ENCODE results near the gene SLC30A9. TPM values are rescaled to one million over a fixed set of nuclear protein-coding genes. Genes with fewer than 3 reads are reported as not detected.

Gene SLC30A9
- total and polyA plus RNA-seq, 2 donors (not counting 1 experiment from before 2014, with no cell fraction given) = 56.5 to 65.2 TPM

DNA sequence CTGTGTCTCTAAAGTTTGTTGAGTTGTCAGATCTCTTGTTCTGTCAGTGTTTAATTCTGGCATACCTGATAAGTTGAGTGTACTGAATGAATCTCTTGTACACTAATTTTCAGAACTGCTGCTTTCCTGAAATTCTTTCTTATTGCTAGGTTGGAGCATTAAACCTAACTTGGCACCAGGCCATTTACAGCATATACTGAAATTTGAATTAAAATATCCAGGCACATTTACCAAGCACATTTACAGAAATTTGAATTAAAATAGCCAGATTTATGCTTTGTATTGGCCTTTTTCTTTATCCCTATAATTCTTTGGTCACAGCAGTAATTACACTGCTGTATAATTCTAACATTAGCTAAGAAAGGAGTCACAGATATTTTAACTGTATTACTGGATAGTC lies 46.2 kb upstream of the SLC30A9 start:
- H3K27me3 ChIP-seq (ENCODE audit: control insufficient read depth, insufficient read depth, low read length) = no peaks in the 10 kb centered on the region
- no peaks in the 10 kb centered on the region for H4K20me1 ChIP-seq (ENCODE audit: control insufficient read depth, extremely low read depth, insufficient read depth, low read length)
- H2AFZ ChIP-seq (ENCODE audit: low read length) = no peak overlapping the region
- no peak overlapping the region for H3K27ac ChIP-seq (ENCODE audit: insufficient read depth, low read length)
- H3K4me2 ChIP-seq (ENCODE audit: extremely low read depth, insufficient read depth, low read length) = no peak overlapping the region
- H3K9ac ChIP-seq (ENCODE audit: insufficient read depth, low read length) = no peak overlapping the region
- DNase-seq (ENCODE audit: low read depth in 2 of 2) = no peak
- H3K9me3 ChIP-seq (ENCODE audit: control insufficient read depth, insufficient read depth, low read depth, low read length) = no peaks in the 10 kb centered on the region
- no peak overlapping the region for H3K4me3 ChIP-seq (replicated peaks in 1 of 4; ENCODE audit: control extremely low read depth in 1 of 4, insufficient read depth in 1 of 4, low read depth in 3 of 4, low read length in 4 of 4)
- no peaks in the 10 kb centered on the region for H3K79me2 ChIP-seq (ENCODE audit: control insufficient read depth, insufficient read depth, low read length)
- no peaks in the 10 kb centered on the region for H3K4me1 ChIP-seq (ENCODE audit: control insufficient read depth, extremely low read depth, insufficient read depth, low read length)
- H3K36me3 ChIP-seq (ENCODE audit: control insufficient read depth, insufficient read depth, low read length) = no peaks in the 10 kb centered on the region
- TF ChIP-seq, protein P1, sequence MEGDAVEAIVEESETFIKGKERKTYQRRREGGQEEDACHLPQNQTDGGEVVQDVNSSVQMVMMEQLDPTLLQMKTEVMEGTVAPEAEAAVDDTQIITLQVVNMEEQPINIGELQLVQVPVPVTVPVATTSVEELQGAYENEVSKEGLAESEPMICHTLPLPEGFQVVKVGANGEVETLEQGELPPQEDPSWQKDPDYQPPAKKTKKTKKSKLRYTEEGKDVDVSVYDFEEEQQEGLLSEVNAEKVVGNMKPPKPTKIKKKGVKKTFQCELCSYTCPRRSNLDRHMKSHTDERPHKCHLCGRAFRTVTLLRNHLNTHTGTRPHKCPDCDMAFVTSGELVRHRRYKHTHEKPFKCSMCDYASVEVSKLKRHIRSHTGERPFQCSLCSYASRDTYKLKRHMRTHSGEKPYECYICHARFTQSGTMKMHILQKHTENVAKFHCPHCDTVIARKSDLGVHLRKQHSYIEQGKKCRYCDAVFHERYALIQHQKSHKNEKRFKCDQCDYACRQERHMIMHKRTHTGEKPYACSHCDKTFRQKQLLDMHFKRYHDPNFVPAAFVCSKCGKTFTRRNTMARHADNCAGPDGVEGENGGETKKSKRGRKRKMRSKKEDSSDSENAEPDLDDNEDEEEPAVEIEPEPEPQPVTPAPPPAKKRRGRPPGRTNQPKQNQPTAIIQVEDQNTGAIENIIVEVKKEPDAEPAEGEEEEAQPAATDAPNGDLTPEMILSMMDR (conservative IDR thresholded peaks at IDR 0.05 in 1 of 2, IDR thresholded peaks at IDR 0.05 in 1 of 2; ENCODE audit: low read depth in 1 of 2, low read length in 2 of 2) = no peak
- no peak for TF ChIP-seq EZH2 (IDR thresholded peaks at IDR 0.05; ENCODE audit: low read length, missing control alignments)

DNA sequence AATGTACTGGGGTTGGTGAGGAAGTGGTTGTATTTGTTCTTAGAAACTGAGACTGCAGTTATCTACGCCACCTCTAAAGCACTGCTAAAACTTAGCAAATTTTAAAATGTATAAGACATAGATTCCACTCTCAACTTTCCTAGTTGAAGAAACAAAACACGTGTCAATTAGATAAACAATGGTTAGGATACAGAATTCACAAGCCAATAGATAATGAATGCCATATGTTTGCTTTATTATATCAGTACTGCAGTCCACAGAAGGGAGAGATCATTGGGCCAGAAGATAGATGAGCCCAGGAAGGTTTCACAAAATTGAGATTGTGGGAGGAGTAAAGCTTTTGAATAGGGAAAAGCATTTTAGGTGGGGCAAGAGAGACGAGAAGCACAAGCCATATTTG lies 40.8 kb upstream of the SLC30A9 start:
- Histone ChIP-seq H3K9ac (ENCODE audit: insufficient read depth, low read length) (no peak overlapping the region), H4K20me1 (ENCODE audit: control insufficient read depth, extremely low read depth, insufficient read depth, low read length) (no peaks in the 10 kb centered on the region), H3K27me3 (ENCODE audit: control insufficient read depth, insufficient read depth, low read length) (no peaks in the 10 kb centered on the region), H3K4me2 (ENCODE audit: extremely low read depth, insufficient read depth, low read length) (no peak overlapping the region), H3K79me2 (ENCODE audit: control insufficient read depth, insufficient read depth, low read length) (no peaks in the 10 kb centered on the region), H3K36me3 (ENCODE audit: control insufficient read depth, insufficient read depth, low read length) (peaks cover 5% of the 10 kb centered on the region), H2AFZ (ENCODE audit: low read length) (no peak overlapping the region), H3K27ac (ENCODE audit: insufficient read depth, low read length) (no peak overlapping the region), H3K4me3 (replicated peaks in 1 of 4; ENCODE audit: control extremely low read depth in 1 of 4, insufficient read depth in 1 of 4, low read depth in 3 of 4, low read length in 4 of 4) (no peak overlapping the region), H3K9me3 (ENCODE audit: control insufficient read depth, insufficient read depth, low read depth, low read length) (no peaks in the 10 kb centered on the region), H3K4me1 (ENCODE audit: control insufficient read depth, extremely low read depth, insufficient read depth, low read length) (no peaks in the 10 kb centered on the region)
- TF ChIP-seq, protein P1 (conservative IDR thresholded peaks at IDR 0.05 in 1 of 2, IDR thresholded peaks at IDR 0.05 in 1 of 2; ENCODE audit: low read depth in 1 of 2, low read length in 2 of 2) = no peak
- TF ChIP-seq EZH2 (IDR thresholded peaks at IDR 0.05; ENCODE audit: low read length, missing control alignments) = no peak
- no peak for DNase-seq (ENCODE audit: low read depth in 2 of 2)

DNA sequence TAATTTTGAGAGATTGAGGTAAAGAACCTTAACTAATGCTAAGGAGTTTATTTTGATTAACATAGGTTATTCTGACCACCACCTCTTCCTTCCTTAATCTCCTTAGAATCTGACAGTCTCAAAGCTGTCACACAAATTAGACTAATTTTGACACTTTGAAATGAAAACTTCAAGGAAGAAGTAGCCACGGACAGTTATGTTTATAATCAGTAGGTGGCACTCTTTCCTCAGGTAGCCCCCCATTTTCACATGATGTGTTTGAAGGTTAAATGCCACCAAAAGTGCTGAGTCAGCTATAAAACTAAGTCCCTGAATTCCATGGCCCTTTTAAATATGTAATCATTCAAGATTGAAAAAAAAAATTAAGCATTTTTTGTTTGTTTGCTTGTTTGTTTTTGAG lies 32.7 kb upstream of the SLC30A9 start:
- no peaks in the 10 kb centered on the region for H3K79me2 ChIP-seq (ENCODE audit: control insufficient read depth, insufficient read depth, low read length)
- H3K9me3 ChIP-seq (ENCODE audit: control insufficient read depth, insufficient read depth, low read depth, low read length) = no peaks in the 10 kb centered on the region
- no peaks in the 10 kb centered on the region for H3K4me1 ChIP-seq (ENCODE audit: control insufficient read depth, extremely low read depth, insufficient read depth, low read length)
- no peak overlapping the region for H3K9ac ChIP-seq (ENCODE audit: insufficient read depth, low read length)
- peak in 1 of 2 donors; percentile 17 for DNase-seq (ENCODE audit: low read depth in 2 of 2)
- H3K36me3 ChIP-seq (ENCODE audit: control insufficient read depth, insufficient read depth, low read length) = peaks cover 3% of the 10 kb centered on the region
- H4K20me1 ChIP-seq (ENCODE audit: control insufficient read depth, extremely low read depth, insufficient read depth, low read length) = no peaks in the 10 kb centered on the region
- no peak overlapping the region for H3K4me2 ChIP-seq (ENCODE audit: extremely low read depth, insufficient read depth, low read length)
- no peak overlapping the region for H3K4me3 ChIP-seq (replicated peaks in 1 of 4; ENCODE audit: control extremely low read depth in 1 of 4, insufficient read depth in 1 of 4, low read depth in 3 of 4, low read length in 4 of 4)
- H2AFZ ChIP-seq (ENCODE audit: low read length) = no peak overlapping the region
- H3K27me3 ChIP-seq (ENCODE audit: control insufficient read depth, insufficient read depth, low read length) = no peaks in the 10 kb centered on the region
- H3K27ac ChIP-seq (ENCODE audit: insufficient read depth, low read length) = no peak overlapping the region
- TF ChIP-seq, protein P1 (conservative IDR thresholded peaks at IDR 0.05 in 1 of 2, IDR thresholded peaks at IDR 0.05 in 1 of 2; ENCODE audit: low read depth in 1 of 2, low read length in 2 of 2) = peak in 1 of 2 donors; percentile 30
- TF ChIP-seq EZH2 (IDR thresholded peaks at IDR 0.05; ENCODE audit: low read length, missing control alignments) = no peak

Data from fibroblast of lung (primary cell).